Measurements from ENCODE around the gene ALPL. TPM values are rescaled to one million over a fixed set of nuclear protein-coding genes. Genes with fewer than 3 reads are reported as not detected.
"Not testable (repeated sequence)": the region's sequence is repeated elsewhere in the genome, so short reads cannot be mapped to it uniquely, and the experiment has no call there.

Gene ALPL
- total RNA-seq = 123 TPM
- long read RNA-seq, transcript ALPL-204 (12 exons, 2,589 nt) = major isoform, 138 of 216 reads
- long read RNA-seq, partial matches to known transcripts = 62 of 216 reads
- long read RNA-seq, other reads (novel, unspliced or antisense) = 12 of 216 reads

DNA sequence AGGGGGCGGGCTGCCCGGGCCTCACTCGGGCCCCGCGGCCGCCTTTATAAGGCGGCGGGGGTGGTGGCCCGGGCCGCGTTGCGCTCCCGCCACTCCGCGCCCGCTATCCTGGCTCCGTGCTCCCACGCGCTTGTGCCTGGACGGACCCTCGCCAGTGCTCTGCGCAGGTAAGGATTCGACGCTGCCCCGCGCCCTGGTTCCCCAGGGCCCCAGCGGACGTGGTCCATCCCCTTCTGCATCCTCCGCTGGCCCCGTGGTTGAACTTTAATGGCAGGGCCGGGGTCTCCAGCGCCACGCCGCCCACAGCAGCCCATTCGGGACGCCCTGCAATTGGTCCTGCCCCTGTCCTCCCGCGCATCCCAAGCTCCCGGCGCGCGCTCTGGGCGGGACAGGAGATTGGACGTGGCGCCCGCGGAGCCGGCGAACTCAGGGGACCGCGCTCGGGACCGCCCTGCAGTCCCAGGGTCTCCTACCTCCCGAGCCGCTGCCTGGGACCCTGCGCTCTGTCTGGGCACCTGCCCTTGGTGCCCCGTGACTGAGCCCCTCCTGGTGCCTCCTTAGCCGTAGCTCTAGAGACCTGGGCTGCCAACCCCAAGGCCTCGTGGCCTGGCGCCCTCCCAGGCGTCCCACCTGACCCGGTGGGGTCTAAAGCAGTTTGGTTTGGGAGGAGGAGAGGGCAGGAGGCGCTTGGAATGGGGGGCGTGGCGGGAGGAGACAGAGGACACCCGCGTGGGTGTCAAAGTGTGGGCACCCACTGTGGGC, at the start of gene ALPL:
TSS of gene ALPL (plus strand) at position 73 of the 762 bp plus-strand sequence. CDS start 44,659 bp downstream, outside the sequence.
- H3K27ac ChIP-seq = peak within 1 kb of the TSS; percentile 80
- intact Hi-C loops (cut with DNase I) = no loop called here
- ATAC-seq = peak; percentile 6
- TF ChIP-seq CTCF (IDR thresholded peaks at IDR 0.05) = no peak
- peak within 1 kb of the TSS; percentile 55 for H3K4me3 ChIP-seq
- peaks cover 38% of the 10 kb centered on the region for H3K4me1 ChIP-seq
- H3K27me3 ChIP-seq (ENCODE audit: low read depth) = peaks cover 38% of the 10 kb centered on the region
- H3K9me3 ChIP-seq = no peaks in the 10 kb centered on the region
- peak; percentile 61 for DNase-seq
- no peaks in the 10 kb centered on the region for H3K36me3 ChIP-seq

GRCh38 chr1:21465127-21465526, 44.1 kb upstream of the ALPL start:
- H3K27me3 ChIP-seq (ENCODE audit: low read depth); DNase-seq; H3K36me3 ChIP-seq; H3K4me3 ChIP-seq; H3K4me1 ChIP-seq; ATAC-seq; intact Hi-C loops (cut with DNase I); H3K27ac ChIP-seq; H3K9me3 ChIP-seq: not testable (repeated sequence)

DNA sequence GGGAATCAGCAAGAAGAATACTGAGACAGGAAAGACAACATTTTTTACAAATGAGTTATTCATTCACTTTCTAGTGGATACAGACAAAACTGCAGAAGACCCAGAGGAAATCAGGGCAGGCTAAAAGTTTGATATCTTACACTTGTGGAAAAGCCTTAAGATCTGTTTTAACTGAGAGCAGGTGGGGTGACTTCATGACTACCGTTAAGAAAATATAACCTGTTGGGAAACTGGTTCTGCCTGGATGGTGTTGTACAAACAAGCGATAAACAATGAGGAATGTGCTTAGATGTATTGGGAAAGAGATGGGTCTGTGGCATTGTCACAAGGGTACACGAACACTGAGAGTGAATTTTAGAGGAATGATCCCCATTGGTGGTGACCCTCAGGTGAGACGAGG, 41.3 kb upstream of the ALPL start:
- intact Hi-C loops (cut with DNase I); ATAC-seq; H3K4me3 ChIP-seq; H3K36me3 ChIP-seq; DNase-seq; H3K9me3 ChIP-seq; H3K27me3 ChIP-seq (ENCODE audit: low read depth); H3K4me1 ChIP-seq; H3K27ac ChIP-seq: not testable (repeated sequence)

DNA sequence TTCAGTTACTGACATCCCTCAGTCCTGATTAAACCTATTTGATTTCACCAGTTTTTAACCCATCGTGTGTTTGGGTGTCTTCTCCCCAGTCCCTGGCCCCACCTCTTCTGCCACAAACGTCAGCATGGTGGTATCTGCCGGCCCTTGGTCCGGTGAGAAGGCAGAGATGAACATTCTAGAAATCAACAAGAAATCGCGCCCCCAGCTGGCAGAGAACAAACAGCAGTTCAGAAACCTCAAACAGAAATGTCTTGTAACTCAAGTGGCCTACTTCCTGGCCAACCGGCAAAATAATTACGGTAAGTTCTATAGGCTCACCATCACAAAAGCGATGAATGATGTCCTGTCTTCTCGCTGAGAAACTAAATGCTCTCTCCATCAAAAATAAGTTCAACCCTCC, 40.6 kb upstream of the ALPL start:
- H3K36me3 ChIP-seq = no peaks in the 10 kb centered on the region
- intact Hi-C loops (cut with DNase I) = no loop called here

GRCh38 chr1:21469581-21469980, 39.6 kb upstream of the ALPL start:
- H3K27ac ChIP-seq = no peak overlapping the region
- DNase-seq = no peak
- no peaks in the 10 kb centered on the region for H3K9me3 ChIP-seq
- no peaks in the 10 kb centered on the region for H3K36me3 ChIP-seq
- no peak for ATAC-seq
- no peaks in the 10 kb centered on the region for H3K27me3 ChIP-seq (ENCODE audit: low read depth)
- intact Hi-C loops (cut with DNase I) = no loop called here
- H3K4me3 ChIP-seq = no peak overlapping the region
- H3K4me1 ChIP-seq = no peaks in the 10 kb centered on the region
- TF ChIP-seq CTCF (IDR thresholded peaks at IDR 0.05) = no peak

More for the DNA sequence above, 40.6 kb upstream of the ALPL start:
- Histone ChIP-seq H3K4me1 (no peaks in the 10 kb centered on the region), H3K27ac (no peak overlapping the region), H3K27me3 (ENCODE audit: low read depth) (no peaks in the 10 kb centered on the region), H3K4me3 (no peak overlapping the region), H3K9me3 (no peaks in the 10 kb centered on the region)
- DNase-seq (no peak), ATAC-seq (no peak)
- peak; percentile 26 for TF ChIP-seq CTCF (IDR thresholded peaks at IDR 0.05)

DNA sequence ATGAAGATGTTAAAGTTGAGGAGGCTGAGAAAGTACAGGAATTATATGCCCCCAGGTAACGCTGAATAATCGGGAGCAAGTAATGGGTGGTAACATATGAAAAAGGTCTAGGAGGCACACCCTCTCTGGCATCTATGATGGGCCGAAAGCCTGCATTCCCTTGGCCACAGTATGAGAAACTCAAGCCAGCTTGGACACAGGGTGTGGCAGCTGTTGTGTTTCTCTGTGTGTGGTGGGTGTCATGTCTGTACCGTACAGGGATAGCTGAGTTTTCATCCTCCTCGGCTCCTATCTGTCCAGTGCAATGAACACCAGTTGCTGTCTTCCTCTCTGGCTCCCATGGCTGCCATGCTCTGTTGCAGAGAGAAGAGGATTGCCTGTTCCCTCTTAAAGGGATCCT, 36.4 kb upstream of the ALPL start:
- Histone ChIP-seq H3K27me3 (ENCODE audit: low read depth) (no peaks in the 10 kb centered on the region), H3K27ac (no peak overlapping the region), H3K4me1 (no peaks in the 10 kb centered on the region), H3K4me3 (no peak overlapping the region), H3K36me3 (peaks cover 10% of the 10 kb centered on the region), H3K9me3 (no peaks in the 10 kb centered on the region)
- no peak for TF ChIP-seq CTCF (IDR thresholded peaks at IDR 0.05)
- ATAC-seq (no peak), DNase-seq (no peak)
- intact Hi-C loops (cut with DNase I) = no loop called here

All from lower lobe of right lung (tissue), 2 donors.